ENCODE measurements around the gene CPEB3. TPM values are rescaled to one million over a fixed set of nuclear protein-coding genes. Genes with fewer than 3 reads are reported as not detected.

The CPEB3 gene
- total RNA-seq, 3 donors from 2014 or later = 7.4 to 11.0 (median 8.2) TPM

DNA sequence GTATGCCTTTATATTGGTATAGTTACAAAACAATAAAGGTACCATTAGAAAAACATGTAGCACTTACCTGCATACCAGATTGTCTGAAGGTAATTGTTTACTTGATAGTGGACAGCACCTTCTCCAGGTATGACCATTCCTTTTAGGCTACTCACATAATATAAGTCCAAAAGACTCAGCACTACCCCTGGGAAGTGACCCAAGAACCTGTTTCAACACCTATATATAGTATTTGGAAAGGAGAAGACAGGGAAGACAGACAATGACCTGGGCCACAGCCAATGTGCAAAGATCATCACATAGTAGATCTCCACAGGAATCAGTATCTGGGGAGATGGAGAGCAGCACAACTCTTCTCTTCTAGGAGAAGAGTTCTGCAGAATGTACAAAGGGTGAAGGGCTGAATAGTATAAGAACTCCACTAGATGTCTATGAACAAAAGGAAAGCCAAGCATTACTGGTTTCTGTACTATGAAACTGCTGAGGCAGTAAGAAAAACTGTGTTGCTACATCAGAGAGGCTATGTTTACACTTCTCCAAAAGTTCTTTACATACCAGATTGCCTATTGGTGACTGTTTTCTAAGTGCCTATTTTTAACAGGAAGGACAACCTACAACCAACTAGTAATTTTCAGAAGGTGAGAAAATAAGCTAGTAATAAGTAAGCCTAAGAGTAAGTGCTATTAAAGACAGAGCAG is 208.1 kb downstream of the CPEB3 start:
- TF ChIP-seq, protein P1, sequence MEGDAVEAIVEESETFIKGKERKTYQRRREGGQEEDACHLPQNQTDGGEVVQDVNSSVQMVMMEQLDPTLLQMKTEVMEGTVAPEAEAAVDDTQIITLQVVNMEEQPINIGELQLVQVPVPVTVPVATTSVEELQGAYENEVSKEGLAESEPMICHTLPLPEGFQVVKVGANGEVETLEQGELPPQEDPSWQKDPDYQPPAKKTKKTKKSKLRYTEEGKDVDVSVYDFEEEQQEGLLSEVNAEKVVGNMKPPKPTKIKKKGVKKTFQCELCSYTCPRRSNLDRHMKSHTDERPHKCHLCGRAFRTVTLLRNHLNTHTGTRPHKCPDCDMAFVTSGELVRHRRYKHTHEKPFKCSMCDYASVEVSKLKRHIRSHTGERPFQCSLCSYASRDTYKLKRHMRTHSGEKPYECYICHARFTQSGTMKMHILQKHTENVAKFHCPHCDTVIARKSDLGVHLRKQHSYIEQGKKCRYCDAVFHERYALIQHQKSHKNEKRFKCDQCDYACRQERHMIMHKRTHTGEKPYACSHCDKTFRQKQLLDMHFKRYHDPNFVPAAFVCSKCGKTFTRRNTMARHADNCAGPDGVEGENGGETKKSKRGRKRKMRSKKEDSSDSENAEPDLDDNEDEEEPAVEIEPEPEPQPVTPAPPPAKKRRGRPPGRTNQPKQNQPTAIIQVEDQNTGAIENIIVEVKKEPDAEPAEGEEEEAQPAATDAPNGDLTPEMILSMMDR (IDR thresholded peaks at IDR 0.05) = no peak
- Histone ChIP-seq H3K4me1 (ENCODE audit: low read depth) (no peaks in the 10 kb centered on the region), H3K4me3 (no peak overlapping the region), H3K9me3 (no peaks in the 10 kb centered on the region), H3K36me3 (ENCODE audit: low read depth) (no peaks in the 10 kb centered on the region)
- intact Hi-C loops (cut with DNase I, micrococcal nuclease) = loop anchor here in 1 of 2 donors (10.0 kb wide), 1 partner anchor 352 kb away; no protein-coding TSS in a partner anchor
- ATAC-seq = no peak
- DNase-seq = no peak

DNA sequence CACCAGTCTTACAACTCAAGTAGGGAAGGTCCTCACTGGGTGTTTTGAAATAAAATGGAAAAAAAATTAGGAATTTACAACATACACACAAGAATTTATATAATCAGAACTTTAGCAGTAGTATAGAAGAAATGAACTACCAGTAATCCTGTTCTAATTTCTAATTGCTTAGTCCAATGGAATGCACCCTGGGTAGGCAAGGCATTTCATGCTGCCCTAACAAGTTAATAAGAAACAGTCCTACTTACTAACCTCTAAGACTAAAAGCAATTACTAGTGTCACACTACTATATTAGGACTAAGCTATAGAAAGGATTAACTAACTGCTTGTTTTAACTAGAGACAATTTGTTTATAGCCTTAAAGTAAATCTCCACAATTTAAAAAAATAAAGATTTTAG is 209.2 kb downstream of the CPEB3 start:
- H3K36me3 ChIP-seq (ENCODE audit: low read depth) = no peaks in the 10 kb centered on the region
- DNase-seq = no peak
- no peaks in the 10 kb centered on the region for H3K9me3 ChIP-seq
- no peak overlapping the region for H3K4me3 ChIP-seq
- no peaks in the 10 kb centered on the region for H3K4me1 ChIP-seq (ENCODE audit: low read depth)
- intact Hi-C loops (cut with DNase I, micrococcal nuclease) = loop anchor here in 1 of 2 donors (10.0 kb wide), 1 partner anchor 353 kb away; no protein-coding TSS in a partner anchor
- TF ChIP-seq, protein P1 (IDR thresholded peaks at IDR 0.05) = no peak
- no peak for ATAC-seq

DNA sequence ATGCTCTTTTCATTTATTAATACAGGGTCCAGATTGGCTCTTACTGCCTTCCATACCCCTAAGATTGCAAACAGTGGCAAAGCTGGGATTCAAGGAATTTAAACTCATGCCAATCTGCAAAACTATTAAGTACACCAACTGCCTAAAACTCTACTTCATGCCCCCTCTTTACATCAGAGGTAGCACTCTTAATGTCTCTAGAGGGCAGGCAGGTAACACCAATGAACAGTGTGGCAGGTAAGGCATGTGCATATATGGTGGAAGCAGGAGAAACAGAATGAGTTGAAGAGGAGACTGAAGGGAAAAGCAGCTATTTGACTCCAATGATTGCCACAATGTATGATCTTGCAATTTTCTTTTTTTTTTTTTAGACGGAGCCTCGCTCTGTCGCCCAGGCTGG is 210.6 kb downstream of the CPEB3 start:
- TF ChIP-seq, protein P1 (IDR thresholded peaks at IDR 0.05) = no peak
- H3K4me1 ChIP-seq (ENCODE audit: low read depth) = no peaks in the 10 kb centered on the region
- DNase-seq (no peak), ATAC-seq (no peak)
- no peak overlapping the region for H3K4me3 ChIP-seq
- no peaks in the 10 kb centered on the region for H3K9me3 ChIP-seq
- H3K36me3 ChIP-seq (ENCODE audit: low read depth) = no peaks in the 10 kb centered on the region
- intact Hi-C loops (cut with DNase I, micrococcal nuclease) = loop anchor here in 1 of 2 donors (10.0 kb wide), 1 partner anchor 355 kb away; no protein-coding TSS in a partner anchor

DNA sequence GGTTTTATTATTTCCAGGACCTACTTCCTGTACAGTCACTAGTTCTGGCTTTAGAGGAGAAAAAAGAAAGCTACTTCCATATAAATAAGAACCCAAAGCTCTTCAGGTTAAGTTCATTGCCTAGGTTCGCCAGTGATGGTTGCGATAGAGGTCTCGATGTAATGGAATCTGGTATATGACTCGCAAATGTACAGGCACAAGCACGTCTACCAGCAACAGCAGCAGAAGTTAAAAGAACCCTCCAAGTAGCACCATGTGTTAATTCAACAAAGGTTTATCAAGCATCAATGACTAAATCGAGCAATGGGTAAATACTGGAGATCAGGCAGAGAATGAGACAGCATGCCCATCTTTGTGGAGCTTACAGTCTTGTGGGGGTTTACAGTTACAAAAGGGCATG is 211.9 kb downstream of the CPEB3 start:
- no peak for ATAC-seq
- H3K4me3 ChIP-seq = no peak overlapping the region
- TF ChIP-seq, protein P1 (IDR thresholded peaks at IDR 0.05) = no peak
- no peaks in the 10 kb centered on the region for H3K4me1 ChIP-seq (ENCODE audit: low read depth)
- H3K36me3 ChIP-seq (ENCODE audit: low read depth) = no peaks in the 10 kb centered on the region
- intact Hi-C loops (cut with DNase I, micrococcal nuclease) = no loop called here
- H3K9me3 ChIP-seq = no peaks in the 10 kb centered on the region
- no peak for DNase-seq

DNA sequence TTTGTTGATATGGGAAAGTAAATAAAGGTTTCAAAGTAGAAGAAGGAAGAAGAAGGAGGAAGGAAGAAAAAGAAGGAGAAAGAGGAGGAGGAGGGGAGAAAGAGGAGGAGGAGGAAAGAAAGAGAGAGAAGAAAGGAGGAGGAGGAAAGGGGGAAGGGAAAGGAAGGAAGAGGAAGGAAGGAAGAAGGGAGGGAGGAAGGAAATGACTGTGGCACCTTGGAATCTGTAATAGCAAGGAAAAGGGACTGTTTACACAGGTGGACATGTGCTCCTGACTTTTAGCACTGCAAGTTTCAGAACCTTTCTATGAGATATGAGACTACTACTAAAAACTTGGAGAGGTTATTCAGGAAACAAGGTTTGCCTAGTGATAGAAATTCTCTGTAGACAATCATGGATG is 214.2 kb downstream of the CPEB3 start:
- TF ChIP-seq, protein P1 (IDR thresholded peaks at IDR 0.05) = no peak
- no peak for DNase-seq
- Histone ChIP-seq H3K36me3 (ENCODE audit: low read depth) (no peaks in the 10 kb centered on the region), H3K4me3 (no peak overlapping the region), H3K4me1 (ENCODE audit: low read depth) (no peaks in the 10 kb centered on the region), H3K9me3 (no peaks in the 10 kb centered on the region)
- intact Hi-C loops (cut with DNase I, micrococcal nuclease) = no loop called here
- no peak for ATAC-seq

All from mucosa of descending colon (tissue), 3 donors.